GM18499 (cell line): ENCODE measurements around the gene MLLT10.
A peak's percentile ranks its signal among the peaks of the same experiment; 100 is the strongest.
"Not testable (repeated sequence)": the region's sequence is repeated elsewhere in the genome, so short reads cannot be mapped to it uniquely, and the experiment has no call there.

Experiments used
- ATAC-seq: cut with Tn5 transposase; IDR thresholded peaks from one replicate; pipeline ENCODE4 v1.9.1; 2021; ENCODE audit warnings: moderate number of reproducible peaks; ENCODE audit not compliant: insufficient read depth, unreplicated experiment

MLLT10 gene

DNA sequence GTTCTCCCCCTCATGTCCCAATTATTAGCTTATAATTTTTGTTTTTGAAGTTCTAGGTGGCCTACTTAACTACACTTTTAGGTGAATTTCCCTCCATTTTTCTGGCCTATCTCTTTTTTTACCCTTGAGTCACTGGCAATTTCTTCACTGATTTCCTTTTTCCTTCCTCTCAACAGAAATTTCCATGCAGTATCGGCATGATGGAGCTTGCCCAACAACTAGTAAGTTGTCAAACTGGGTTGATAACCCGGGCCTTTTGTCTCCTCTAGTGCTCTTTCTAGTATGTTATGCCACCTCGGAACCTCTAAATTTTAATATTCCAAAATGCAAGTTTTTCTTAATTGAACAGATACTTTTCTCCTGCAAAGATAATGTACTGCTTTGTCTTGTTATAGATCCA is 147.1 kb downstream of the MLLT10 start:
- no peak for ATAC-seq

DNA sequence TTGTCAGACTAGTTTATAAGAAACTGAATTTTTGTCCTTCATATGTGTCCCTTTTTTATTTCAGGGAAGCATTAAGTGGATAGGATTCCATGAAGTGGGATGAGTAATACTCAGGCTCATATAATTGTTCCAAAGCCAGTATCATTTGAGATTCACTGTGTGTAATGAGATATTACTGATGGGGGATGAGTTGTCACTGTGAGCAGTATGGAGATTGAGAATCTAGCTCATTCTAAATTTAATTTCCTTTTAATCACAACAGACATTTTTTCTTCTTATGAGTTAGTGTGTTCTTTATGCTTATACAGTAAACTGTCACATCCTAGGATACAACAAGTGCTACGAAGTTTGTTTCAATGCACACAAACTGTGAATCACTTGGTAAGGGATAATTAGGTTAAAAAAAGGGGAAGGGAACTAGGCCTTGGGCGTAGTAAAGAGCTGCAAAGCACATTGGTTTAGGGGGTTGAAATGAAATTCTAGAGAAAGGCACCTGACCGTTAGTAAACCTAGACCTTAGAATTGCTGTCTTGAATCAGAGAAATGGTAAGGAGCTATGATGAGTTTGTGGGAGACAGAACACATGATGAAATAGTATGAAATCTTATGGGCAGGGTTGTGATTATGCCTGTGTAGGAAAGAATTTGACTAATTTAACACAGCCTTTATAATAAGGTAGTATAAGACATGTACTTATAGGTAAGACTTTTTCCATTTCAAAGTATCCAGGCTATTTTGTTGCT is 153.4 kb downstream of the MLLT10 start:
- no peak for ATAC-seq

DNA sequence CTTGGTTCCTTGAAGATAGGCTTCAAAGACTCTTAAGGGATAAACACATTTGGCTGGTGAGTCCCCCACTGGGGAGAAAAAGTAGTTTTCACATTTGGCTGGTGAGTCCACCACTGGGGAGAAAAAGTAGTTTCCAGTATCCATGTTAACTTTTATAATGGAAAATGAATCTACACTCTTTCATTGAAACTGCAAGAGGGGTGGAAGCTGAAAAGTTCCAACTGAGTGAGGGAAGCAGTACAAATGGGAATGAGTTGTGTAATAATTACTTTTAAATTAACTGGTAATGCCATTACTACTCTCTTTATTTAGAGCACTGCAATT is 153.9 kb downstream of the MLLT10 start:
- ATAC-seq = no peak

DNA sequence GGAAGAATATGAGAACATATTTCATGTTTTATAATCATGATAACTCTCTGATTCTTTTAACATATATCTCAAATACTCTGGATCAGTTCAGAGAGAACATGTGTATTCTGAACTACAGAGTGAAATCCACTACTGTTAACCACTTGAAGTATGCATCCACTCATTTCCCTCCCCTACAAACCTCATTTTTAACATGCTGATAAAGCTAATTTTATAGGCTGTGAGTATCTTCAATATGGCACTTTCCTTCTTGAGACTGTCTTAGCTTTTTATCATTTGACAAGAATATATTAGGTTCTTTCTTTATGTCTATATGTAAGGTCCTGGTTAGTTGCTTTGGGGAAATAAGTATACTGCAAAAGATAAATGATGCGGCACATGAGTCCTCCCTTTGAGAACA is 154.8 kb downstream of the MLLT10 start:
- no peak for ATAC-seq

DNA sequence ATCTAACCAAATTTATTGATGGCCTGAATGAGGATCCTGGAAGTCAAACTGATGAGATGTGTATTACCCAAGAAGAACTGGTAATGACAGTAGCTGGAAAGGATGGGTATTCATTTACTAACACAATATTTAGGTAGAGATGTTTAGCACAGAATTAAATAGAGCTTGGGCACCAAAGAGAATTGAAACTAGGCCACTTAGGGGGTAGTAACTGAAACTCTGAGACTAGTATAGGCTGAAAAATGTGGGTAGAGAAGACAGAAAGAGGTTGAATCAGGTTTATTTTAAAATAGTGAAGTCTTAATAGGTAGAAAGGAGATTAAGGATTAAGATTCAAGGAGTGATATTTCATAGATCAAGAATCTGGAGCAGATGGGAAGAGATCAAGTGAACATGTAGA is 155.8 kb downstream of the MLLT10 start:
- ATAC-seq = no peak

DNA sequence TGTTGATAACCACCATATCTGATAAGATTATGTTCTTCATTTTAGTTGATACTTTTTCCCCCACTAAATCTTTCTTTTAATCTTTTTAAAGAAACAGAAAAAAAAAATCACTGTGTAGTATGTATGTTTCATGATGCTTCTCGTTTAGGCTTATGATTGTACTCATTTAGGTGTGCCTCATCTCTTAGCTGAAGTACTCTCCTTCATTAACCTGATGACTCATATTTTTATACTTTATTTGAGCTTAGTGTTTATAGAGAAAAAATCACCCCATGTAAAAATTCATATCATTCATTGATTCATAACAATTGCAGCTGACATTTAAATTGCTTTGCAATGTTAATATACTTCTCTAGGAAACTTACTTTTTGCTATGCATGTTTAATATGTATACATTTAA is 158.9 kb downstream of the MLLT10 start:
- ATAC-seq = no peak

DNA sequence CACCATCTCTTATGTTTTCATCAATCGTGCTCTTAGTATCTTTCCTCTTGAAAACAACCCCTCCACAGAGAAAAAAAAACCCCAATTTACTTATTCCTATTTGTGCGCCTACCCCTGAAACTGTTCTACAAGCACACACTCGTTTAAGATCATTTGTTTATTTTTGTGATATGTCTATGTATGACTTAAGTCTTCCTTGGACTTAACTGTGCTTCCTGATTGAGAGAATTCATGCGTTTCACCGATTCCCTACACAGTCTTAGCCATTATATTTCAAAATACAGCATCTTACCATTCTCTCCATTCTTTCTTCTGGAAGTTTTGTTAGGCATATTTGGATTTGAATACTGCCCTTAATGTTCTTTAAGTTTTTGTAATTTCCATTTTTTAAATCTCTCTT is 159.4 kb downstream of the MLLT10 start:
- ATAC-seq = no peak

DNA sequence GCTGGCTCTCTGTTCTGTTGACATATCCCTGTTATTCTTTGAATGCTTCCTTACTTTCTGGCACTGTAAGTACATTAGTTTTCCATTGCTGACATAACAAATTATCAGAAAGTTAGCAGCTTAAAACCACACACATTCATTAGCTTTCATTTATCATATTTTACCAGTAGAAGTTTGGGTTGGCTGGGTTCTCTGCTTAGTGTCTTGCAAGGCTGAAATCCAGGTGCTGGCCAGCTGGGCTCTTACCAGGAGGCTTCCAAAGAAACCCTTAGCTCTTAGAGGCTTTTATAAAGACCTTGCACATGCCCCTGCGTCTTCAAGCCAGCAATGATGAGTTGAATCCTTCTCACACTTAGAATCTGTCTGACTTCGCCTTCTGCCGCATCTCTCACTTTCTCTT is 160.6 kb downstream of the MLLT10 start:
- ATAC-seq = no peak

DNA sequence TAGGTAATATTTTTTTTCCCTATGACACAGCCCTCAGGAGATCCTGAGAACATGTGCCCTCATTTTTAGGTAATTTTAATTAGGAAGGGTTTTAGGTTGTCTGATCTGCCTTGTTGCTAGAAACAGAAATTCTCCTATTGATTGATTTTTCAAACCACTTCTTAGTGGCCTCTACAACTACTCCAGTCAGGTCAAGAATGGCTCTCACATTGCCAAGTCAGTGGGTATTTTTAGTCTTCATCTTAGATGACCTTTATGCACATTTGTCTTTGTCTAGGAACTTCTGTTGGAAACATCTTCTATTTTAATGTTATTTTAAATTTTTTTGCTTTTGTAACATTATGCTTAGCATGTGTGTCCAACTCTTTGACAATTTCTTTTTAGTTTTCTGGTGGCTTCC is 162.3 kb downstream of the MLLT10 start:
- ATAC-seq = no peak

DNA sequence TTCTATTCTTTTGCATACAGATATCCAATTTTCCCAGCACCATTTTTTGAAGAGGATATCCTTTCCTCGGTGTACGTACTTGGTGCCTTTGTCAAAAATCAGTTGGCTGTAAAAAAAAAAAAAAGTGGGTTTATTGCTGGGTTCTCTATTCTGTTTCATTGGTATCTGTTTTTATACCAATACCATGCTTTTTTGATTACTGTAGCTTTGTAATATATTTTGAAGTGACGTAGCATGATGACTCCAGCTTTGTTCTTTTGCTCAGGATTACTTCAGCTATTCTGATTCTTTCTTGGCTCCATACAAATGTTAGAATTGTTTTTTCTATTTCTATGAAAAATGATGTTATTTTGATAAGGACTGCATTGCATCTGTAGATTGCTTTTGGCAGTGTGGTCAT is 165.5 kb downstream of the MLLT10 start:
- ATAC-seq = no peak

DNA sequence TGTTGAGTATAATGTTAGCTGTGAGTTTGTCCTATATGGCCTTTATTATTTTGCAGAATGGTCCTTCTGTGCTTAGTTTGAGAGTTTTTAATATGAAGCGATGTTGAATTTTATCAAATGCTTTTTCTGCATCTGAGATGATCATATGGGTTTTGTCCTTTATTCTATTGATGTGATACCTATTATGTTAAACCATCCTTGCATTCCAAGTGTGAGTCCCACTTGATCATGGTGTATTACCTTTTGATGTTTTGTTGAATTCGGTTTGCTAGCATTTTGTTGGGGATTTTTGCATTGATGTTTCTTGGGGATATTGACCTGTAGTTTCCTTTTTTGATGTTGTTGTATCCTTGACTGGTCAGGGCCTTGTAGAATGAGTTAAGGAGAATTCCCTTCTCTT is 166.4 kb downstream of the MLLT10 start:
- no peak for ATAC-seq

DNA sequence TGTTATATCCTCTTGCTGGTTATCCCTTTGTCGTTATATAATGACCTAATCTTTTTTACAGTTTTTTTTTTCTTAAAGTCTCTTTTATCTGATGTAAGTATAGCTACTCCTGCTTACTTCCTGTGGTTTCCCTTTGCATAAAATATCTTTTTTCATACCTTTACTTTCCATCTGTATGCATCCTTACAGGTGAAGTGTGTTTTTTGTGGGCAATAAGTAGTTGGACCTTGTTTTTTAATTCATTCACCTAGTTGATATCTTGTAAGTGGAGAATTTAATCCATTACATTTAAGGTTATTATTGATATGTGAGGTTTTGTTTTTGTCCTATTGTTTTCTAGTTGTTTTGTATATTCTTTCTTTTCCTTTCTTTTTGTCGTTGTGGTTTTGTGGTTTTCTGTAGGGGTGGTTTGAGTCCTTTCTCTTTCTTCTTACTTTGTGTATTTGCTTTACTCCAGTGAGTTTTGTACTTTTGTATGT is 168.6 kb downstream of the MLLT10 start:
- peak; percentile 65 for ATAC-seq

DNA sequence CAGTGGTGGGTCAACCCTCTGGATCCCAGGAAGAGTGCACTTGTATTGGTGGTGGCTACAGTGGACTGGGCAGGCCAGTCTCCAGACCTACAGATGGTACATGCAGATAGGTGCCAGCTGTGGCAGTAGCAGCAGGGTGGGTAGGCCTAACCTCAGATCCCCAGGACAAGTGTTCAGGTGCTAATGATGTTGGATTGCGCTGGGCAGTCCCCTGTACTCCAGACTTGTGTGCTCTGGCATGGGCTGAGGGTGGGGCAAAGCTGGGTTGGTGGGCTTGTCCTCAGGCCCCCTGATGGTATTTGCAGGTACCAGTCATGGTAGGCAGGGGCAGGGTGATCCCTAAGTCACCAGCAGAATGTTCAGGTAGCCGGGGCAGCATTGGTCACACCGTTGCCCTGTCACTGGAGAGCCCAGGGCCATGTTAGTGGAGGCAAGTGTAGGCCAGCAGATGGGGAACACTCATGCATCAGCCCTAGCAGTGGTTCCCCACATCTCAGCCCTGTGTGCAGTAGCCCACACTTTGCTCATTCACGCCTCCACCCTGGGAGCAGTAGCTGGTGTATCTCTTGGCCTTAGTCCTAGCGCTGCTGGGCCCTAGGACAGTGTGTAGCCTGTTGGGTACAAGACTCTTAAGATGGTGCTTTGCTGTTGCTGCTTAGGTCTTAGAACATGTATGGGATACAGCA is 171.3 kb downstream of the MLLT10 start:
- no peak for ATAC-seq

DNA sequence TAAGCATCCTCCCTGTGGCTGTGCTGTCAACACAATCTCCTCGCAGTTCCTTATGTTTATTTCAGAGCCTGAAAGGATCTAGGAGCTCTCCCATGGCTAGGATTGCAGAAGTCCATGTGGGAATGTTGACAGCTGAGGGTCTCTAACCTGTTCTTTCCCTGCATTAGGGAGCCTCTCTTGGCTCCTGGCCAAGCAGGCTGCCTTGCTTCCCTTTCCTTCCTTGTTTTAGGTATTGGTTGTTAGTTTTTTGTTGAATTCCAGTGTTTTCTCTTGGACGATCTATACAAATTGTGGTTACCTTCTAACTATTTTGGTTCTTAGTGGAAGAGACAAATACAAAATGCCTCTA is 171.8 kb downstream of the MLLT10 start:
- no peak for ATAC-seq

DNA sequence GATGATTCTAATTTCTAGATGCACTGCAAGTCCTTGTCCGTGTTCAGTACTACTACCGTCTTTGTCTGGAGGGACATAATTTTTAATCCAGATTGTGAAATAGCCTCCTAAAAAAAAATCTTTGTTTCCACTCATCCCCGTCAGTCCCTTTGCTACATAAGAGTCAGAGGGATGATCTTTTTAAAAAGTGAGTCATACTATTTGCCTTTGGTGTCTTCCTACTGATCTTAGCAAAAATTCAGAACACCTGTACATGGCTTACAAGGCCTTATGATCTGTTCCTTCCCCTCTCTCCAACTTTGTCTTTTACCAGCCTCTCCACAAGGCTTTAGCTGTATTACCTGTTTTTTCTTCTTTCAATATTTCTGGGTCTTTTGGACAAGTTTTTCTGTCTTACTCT is 173.5 kb downstream of the MLLT10 start:
- ATAC-seq = no peak

DNA sequence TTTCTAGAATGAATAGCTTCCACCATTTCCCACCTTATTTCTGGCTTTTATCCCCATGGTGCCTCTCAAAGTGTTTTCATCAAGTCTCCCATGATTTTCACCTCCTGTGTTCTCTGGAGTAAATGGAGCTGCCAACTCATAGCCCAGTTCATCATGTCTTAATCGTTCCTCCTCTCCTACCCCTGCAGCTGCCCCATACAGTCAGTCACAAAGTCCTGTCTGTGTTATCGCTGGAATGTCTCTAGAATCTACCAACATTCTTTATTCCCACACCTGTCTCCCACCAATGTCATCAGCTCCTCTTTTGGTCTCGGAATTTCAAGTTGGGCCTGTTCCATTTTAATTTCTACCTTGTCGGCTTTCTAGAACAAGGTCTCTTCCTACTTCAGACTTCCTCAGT is 178.9 kb downstream of the MLLT10 start:
- ATAC-seq = no peak

DNA sequence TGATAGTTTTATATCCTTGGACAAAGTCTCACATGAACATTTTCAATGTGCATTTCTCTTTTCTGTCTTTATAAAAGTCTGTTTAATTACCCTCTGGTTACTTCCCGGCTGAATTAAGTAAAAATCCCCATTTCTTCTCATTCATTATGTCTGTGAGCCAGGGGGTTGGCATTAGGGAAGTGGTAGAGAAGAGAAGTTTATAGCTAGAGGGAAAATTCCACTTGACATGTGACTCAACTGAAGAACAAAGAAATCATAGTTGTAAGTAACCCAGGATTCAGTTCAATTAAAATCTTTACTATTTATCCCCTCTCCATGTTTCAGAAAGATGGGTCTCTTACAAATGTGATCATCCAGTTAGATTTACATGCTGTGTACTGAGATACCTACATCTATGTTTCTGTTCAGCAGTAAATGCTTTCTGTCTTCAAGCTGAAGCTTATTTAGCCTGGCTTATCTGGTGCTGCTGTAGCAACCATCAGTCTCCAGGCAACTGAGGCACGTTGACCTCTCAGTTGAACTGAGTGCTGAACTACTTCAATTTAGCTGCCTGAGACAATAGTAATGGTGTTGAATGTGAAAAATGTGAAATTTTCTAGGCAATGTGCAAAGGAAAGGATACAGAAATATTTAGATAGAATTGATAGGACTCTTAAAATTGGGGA is 181.6 kb downstream of the MLLT10 start:
- no peak for ATAC-seq

DNA sequence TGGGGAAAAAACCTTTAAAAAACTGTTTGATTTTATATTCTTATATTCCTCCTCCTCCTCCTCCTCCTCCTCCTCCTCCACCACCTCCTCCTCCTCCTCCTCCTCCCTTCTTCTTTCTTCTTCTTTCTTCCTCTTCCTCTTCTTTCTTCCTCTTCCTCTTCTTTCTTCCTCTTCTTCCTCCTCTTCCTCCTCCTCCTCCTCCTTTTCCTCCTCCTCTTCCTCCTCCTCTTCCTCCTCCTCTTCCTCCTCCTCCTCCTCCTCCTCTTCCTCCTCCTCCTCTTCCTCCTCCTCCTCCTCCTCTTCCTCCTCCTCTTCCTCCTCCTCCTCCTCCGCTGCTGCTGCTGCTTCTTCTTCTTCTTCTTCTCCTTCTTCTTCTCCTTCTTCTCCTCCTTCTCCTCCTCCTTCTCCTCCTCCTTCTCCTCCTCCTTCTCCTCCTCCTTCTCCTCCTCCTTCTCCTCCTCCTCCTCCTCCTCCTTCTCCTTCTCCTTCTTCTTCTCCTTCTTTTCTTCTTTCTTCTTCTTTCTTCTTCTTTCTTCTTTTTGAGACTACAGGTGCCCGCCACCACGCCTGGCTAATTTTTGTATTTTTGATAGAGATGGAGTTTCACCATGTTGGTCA is 183.5 kb downstream of the MLLT10 start:
- not testable (repeated sequence) for ATAC-seq

DNA sequence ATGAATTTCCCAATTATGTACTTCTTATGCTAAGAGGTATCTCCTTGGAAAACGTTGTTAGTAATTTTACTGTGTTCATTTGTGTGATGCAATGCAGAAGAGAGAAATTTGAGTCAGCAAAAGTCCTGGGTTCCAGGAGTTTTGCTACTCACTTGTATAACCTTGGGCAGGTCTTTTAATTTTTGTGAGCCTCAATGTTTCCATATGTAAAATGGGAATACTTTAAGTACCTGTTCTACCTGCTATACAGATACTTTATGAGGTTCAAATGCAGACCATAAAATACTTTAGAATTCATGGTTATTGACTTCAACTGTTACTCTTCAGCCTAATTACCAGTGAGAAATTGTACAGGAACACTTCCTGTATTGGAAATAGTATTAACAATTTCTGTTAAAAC is 185.5 kb downstream of the MLLT10 start:
- ATAC-seq = no peak

DNA sequence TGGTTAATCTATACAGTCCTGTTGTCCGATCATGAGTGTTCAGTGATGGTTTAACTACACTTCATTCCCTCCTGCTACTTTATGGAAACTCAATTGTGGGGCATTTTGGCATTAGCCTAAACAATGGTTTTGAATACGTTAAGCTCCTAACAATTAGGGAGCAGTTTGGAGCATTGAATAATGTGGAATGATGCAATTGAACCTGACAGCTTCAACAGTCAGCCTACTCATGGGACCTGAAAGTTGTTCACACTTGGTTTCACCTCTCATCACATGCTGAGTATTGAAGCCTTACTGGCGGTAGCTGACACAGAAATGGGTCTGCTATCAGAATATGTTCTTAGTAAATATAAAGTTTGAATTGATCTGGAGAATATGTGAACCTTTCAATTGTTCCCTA is 186.1 kb downstream of the MLLT10 start:
- ATAC-seq = no peak

DNA sequence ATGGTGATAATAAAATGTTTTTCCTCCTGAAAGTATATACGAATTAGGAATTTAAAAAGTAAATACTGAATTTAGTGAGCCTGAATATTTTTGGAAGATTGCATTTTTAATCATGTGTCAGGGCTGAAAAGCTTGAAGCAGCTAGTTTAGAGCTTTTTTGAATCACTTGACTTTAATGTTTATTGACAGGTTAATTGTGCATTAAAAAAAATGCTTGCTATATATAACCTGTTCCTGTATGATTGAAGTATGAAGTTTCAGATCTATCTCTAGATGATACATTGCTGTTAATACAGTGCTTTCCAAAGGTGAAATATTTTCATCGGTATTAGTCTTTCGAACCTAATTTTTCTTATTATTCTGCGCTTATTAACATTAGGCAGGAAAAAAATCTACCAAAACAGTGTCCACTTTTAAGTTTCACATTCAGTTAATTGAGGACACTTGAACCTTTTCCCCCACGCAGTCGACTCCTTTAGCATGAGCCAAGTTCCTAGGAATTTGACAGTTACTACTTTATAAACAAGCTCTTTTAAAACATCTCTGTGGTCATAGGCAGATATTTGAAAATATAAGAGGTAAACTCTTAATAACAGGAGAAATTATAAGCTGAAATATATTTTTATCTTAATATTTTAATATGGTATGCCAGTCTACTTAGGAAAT is 187.1 kb downstream of the MLLT10 start:
- no peak for ATAC-seq
